ENCODE results near the gene ZNF460.

Gene ZNF460

DNA sequence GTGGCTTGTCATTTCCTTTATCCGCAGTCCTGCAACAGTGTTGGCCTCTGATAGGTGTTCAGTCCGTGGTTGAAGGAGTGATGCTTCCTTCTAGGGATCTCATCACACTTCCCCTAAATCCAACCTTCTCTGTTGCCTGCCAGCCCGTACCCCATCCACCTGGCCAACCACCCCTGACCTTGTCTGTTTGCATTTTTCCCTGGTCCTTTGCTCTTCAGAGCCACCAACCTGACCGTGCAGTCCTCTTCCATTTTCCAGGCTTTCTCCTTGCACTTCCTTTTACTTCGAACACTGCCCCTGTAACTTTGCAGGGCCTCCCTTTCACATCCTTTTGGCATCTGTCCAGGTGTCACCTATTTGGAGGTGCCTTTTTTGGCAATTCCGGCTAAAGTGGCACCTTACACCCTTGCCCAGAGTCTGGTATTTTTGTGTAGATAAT lies 696 bp downstream of the ZNF460 start:
- peak; percentile 15 for DNase-seq

DNA sequence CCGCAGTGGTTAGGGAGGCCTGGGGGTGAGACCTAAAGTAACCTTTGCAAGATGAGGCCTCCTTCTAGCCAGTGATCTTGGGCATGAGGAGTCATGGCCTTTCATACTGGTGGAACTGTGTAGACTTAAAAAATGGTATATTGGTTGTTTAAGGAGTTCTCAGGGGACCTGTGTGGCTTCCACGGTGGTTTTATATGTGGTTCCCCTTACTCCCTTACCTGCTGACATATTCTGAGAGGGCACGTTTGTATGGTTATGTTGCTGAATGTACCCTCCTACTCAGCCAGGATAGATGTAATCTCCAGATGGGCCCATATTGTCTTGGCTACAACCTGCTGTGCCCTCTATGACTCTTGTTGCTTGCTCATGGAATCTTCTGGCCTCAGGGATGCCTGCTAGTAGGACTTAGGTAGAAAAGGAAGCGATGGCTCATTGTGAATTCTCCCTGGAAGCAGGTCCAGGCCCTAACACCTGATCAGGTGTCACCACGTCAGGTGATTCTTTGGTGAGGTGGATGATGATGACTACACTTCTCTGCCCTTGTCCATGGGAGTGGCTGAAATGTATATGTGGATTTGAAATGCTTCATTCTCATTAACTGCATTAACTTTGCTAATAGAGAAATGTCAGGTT lies 1.8 kb downstream of the ZNF460 start:
- DNase-seq = no peak

DNA sequence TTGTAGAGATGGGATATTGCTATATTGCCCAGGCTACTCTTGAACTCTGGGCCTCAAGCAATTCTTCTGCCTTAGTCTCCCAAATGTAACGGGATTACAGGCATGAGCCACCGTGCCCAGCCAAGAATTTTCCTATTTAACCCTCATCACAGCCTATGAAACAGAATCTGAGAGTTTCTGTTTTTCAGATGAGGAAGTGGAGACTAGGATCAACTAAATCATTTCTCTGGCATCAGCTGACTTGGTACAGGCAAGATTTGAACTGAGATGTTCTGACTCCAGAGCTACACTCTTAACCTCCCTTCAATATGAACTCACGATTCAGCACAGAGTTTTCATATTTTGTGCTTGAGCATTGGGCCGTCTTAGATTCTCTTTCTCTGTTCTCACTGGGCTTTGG lies 8.1 kb downstream of the ZNF460 start:
- no peak for DNase-seq

DNA sequence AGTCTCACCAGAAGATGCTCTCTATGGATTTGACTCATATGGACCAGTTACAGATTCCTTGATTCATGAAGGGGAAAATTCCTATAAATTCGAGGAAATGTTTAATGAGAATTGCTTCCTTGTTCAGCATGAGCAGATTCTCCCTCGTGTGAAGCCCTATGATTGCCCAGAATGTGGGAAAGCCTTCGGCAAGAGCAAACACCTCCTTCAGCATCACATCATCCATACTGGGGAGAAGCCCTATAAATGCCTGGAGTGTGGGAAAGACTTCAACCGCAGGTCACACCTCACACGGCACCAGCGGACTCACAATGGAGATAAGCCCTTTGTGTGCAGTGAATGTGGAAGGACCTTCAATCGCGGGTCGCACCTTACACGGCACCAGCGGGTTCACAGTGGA lies 10.7 kb downstream of the ZNF460 start:
- no peak for DNase-seq

DNA sequence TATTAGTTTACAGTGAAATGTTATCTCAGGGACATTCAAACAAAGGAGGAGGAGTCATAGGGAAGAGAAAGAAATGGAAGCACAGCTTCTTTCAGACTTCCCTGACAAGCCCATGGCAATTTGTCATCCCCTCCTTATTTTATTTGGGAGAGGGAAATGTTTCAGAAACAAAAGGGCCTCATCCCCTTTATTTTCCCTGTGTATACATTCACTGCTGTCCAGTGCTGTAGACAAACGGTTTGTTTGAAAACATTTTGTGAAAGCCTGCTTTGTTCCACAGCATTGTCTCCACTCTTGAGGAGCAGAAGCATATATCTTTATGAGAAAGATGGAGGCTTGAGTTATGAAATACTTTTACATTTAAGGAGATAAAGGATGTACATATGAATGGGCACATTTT lies 12.3 kb downstream of the ZNF460 start:
- no peak for DNase-seq

DNA sequence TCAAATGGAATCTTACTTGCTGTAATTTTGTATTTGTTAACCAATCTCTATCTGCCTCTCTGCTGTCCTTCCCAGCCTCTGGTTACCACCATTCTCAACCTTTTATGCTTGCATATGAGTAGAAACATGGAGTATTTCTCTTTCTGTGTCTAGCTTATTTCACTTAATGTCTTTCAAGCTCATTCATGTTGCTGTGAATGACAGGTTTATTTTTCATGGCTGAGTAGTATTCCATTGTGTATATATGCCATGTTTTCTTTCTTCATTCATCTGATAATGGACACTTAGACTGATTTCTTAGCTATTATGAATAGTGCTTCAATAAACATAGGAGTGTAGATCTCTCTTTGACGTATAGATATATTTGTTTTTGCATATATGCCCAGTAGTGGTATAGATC lies 13.4 kb downstream of the ZNF460 start:
- no peak for DNase-seq

DNA sequence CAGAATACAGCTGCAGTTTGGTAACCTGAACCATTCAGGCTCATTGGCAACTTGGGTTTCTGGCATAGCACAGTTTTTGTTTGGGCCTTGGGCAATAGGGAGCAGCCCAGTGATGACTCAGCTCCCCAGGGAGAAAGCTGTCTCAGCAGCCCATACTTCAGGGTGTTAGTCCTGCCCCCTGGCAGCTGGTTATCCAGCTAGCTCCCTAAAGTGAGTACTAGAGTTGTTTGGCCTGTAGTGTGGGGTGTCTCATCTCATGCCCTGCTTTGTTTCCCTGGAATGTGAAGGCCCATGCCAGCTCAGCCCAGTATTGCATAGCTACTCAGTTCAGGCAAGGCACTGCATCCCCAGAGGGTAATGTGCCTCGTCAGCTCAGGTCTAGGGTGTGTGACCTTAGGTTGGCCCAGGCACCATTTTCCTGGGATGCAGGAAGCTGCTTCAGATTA lies 21.8 kb downstream of the ZNF460 start:
- DNase-seq = no peak

DNA sequence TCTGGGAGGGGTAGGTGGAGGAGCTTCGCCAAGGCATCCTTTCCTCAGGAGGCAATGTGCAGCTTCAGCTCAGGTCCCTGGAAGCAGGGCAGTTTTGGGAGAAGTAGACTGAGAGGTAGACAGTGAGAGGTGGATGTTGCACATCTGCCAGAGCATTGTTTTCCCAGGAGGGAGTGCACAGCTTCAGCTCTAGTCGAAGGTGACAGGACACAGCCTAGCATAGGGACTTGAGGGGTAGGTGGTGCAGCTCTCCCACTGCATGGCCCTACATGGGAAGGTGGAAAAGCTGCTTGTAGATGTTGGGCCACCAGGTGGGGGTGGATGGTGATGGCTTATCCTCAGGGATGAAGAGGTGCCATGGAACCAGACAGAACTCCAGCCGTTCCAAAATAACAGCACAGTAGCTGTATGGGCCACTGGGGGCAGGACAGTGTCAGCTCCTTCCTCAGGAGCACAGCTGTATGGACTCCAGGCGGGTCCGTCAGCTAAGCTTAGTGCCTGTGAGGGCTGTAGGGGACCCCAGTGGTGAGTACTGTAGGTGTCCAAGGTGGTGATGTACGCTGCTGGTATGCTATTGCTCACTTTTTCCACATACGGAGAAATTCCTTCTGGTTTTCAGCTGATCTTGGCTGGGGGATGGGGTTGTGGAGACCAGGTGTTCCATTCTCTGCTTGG lies 22.6 kb downstream of the ZNF460 start:
- DNase-seq = no peak

DNA sequence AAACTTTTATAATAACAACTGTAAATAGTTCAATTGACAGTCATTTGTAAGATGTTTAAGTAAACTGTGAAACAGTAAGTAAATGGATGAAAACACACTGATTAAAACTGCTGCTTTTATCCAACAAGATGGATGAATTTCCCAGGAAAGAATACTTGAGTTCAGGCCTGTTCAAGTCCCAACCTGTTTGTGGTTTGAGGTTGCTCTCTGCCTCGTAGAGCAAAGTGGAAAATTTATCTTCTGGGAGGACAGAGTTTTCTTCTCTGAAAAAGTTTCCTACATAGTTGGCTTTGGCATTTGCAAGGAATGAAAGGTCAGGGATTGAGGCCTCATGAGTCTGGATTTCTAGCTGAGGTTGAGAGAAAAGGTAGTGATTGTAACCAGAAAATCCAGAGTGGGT lies 24.8 kb downstream of the ZNF460 start:
- DNase-seq = no peak

DNA sequence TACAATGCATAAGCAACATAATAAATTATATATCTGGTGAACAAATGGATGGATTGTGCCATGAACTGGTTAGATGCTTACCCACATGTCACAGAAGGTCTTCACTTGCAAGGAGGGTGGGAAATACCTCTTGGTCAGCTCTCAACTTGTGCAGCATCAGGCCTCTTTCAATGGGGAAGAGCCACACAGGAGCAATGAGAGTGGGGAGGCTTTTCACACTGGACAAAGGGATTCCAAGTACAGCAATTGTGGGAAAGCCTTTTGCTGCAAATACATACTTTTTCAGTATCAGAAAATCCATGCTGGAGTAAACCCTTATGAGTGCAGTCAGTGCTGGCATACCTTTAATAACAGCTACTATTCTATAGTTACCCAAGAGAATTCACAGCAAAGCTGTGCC lies 28.2 kb downstream of the ZNF460 start:
- no peak for DNase-seq

DNA sequence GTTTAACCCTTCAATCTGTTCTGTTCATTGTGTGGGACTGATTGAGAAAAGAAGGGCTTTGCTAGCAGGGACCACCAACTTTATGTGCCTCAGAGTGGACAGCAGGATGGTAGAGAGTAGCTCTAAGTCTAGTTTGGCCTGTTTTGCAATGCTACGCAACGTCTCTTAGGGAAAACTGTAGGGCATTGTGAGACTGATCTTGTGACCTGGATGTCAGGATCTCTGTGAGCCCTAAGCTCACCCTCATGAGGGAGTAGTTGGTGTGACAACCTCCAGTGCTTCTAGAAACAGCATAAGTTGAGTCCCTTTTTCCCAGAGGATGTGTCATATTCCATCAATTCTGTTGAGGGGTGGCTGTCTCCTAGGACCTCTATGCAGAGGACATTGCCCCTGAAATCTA lies 30.5 kb downstream of the ZNF460 start:
- DNase-seq = no peak

DNA sequence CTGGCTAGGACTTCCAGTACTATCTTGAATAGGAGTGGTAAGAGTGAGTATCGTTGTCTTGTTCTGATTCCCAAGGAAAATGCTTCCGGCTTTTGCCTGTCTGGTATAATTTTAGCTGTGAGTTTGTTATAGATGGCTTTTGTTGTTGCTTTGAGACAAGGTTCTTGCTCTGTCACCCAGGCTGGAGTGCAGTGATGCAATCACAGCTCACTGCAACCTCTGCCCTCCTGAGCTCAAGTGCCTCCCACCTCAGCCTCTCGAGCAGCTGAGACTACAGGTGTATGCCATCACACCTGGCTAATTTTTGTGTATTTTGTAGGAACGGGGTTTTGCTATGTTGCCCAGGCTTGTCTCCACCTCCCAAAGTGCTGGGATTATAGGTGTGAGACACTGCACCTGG lies 33.9 kb downstream of the ZNF460 start:
- DNase-seq = no peak

DNA sequence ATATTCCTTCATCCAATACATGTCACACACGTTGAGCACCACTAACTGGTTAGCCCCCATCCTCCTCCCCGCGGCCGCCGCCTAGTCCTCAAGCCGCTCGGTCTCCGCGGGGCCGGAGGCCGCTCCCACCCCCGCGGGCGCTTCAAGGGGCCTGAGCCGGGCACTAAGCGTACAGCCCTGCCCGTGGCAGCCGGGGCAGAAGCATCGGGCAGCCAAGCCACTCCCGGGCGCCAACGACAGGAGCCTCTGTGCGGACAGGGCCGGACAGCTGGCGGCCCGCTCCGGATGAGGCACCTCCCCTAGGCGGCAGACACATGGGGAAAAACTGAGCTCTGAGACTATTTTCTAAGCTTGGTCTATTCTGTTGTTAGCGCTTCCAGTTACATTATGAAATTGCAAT lies 37.2 kb downstream of the ZNF460 start:
- DNase-seq = no peak

DNA sequence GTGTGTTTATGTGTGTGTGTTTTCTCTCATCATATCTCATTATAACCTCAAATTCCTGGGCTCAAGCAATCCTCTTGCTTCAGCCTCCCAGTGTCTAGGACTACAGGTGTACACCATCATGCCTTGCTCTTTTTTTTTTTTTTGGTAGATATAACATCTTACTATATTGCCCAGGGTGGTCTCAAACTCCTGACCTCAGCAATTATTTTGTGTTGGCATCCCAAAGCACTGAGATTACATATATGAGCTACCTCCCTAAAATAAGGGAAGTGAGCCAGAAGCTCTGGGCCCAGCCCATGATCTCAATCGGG lies 39.5 kb downstream of the ZNF460 start:
- DNase-seq = no peak

DNA sequence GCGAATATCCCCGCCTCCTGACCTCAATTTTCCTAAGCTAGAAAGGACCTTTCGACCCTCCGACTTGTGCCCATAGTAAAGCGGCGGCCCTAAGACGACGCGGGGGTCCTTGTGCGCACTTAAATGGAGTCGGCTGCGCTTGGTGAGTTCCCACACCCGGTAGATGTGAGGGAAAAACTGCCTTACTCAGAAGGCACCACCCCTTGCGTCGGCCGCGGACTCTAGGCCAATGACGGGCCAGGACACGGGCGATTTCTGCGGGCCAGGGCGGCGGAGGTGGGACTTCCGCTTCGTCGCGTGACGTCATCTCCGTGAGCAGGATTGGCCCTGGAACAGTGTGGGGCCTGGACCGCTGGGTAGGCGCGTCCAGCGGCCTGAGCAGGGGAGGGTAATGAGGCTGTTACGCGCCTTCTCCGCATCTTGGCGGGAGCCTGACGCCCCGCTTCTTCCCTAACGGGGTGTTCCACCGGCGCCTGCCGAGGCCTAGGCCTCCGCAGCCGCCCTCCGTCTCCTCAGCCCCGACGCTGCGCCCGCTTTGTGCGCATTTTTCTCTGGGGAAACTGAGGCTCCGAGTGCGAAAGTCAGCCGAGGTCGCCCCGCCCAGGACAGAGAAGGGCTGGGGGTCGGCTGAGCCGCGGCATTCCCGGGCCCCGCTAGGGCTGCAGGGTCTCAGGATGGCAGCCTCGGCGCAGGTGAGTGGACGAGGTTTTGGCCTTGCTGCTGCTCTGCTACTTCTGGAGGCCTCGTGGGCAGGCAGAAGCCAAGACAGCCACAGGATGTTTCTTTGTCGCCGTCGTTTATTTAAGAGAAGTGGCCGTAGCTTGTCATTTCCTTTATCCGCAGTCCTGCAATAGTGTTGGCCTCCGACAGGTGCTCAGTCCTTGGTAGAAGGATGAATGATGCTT lies 40.1 kb downstream of the ZNF460 start, which contains the start of gene ZNF543:
Gene ZNF543 (plus strand): TSS at position 293 of the 905 bp plus-strand sequence. CDS start 382 bp downstream, at position 675.
- DNase-seq = peak; percentile 91

DNA sequence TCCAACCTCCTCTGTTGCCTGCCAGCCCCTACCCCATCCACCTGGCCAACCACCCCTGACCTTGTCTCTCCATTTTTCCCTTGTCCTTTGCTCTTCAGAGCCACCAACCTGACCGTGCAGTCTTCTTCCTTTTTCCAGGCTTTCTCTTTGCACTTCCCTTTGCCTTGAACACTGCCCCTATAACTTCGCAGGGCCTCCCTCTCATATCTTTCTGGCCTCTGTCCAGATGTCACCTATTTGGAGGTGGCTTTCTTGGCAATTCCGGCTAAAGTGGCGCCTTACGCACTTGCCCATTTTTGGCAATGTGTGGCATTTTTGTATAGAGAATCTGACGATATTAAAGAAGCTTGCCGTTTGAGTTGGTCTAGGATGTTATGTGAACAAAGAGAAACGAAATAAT lies 40.8 kb downstream of the ZNF460 start:
- DNase-seq = no peak

DNA sequence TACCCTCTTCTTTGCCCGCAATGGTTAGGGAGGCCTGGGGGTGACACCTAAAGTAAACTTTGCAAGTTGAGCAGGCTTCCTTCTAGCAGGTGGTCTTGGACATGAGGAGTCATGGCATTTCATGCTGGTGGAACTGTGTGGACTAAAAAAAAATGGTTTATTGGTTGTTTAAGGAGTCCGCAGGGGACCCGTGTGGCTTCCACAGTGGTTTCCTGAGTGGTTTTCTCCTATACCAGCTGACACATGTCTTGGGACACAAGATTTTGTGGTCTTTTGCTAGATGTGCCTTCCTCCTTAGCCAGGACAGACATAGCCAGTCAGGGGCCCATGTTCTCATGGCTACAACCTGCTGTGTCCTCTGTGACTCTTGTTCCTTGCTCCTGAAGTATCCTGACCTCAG lies 41.5 kb downstream of the ZNF460 start:
- DNase-seq = no peak

DNA sequence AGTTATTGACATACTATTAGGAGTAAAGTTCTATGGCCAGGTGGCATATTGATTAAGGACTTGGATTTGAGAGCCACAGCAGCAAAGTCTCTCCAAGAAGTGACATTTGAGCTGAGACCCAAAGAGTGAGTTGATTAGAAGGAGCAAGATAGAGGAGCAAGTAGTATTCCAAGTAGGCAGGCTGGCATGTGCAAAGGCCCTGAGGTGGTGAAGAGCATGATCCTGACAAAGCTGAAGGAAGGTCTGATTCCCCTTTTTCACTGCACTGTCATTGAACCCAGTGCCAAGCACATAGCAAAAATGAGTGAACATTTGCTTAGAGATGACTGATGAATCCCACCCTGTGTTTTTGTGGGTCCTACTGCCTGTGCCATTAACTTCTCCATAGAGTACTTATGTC lies 44.7 kb downstream of the ZNF460 start:
- no peak for DNase-seq

DNA sequence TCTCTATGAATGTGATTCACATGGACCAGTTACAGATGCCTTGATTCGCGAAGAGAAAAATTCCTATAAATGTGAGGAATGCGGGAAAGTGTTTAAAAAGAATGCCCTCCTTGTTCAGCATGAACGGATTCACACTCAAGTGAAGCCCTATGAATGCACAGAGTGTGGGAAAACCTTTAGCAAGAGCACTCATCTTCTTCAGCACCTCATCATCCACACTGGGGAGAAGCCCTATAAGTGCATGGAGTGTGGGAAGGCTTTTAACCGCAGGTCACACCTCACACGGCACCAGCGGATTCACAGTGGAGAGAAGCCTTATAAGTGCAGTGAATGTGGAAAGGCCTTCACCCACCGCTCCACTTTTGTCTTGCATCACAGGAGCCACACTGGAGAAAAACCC lies 47.7 kb downstream of the ZNF460 start:
- no peak for DNase-seq

DNA sequence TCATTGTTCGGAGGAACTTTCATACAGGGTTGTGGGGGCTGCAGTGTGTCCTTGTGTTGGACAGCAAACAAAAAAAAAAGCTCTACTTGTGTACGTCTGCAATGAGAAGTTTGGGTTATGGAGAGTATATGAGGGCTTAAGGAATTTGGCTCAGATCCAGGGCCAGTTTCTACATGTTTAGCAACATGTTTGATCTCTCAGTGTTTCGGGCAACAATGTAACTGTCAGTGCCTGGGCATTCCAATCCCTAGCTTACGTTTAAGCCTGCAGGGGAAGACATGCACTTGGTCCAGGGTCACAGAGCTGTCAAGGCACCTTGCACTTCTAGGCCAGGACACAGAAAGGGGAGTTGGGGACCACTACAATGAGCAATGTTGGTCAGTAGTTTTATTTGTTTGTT lies 53.9 kb downstream of the ZNF460 start:
- DNase-seq = no peak

DNA sequence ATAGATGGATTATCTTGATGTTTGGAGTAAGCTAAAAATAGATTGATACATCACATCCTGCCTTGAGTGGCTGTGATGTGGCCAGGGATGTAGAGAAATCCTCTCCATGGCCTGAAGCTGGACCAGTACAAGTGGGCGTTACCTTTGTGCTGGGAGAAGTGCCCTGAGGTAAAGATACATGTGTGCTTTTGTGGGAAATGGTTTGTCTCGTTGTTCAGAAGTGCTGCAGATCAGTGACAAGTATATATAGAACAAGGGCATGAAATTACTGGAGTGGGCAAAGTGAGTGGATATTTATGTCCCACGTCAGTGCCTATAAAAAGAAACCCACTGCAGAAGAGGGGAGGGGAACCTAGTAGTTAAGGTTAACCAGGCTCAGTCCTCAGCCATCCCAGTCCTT lies 58.6 kb downstream of the ZNF460 start:
- DNase-seq = no peak

DNA sequence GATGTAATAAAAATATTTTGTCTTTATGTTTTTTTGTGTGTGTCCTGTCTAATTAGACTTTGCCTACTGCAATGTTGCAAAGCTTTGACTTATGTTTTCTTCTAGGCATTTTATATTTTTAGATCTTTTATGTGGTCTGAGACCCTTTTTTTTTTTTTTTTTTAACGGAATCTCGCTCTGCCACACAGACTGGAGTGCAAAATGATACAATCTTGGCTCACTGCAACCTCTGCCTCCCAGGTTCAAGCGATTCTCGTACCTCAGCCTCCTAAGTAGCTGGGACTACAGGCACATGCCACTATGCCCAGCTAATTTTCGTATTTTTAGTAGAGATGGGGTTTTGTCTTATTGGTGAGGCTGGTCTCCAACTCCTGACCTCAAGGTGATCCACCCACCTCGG lies 62.3 kb downstream of the ZNF460 start:
- no peak for DNase-seq

Data from activated CD4-positive, alpha-beta T cell treated with anti-CD3 and anti-CD28 coated beads, Interleukin-2, amount 50 U/mL, for 1 hour (primary cell).